Esophagus muscularis mucosa (tissue), 4 donors: Measurements from ENCODE around the gene NUDT21. TPM values are rescaled to one million over a fixed set of nuclear protein-coding genes. Genes with fewer than 3 reads are reported as not detected.

ENCODE experiments used
- DNase-seq: peaks from one replicate; pipeline ENCODE4 v3.0.0-alpha.2; 2017; ENCODE audit errors: extremely low spot score
- H3K27ac ChIP-seq, 4 donors: fragments of 200-600 bp; sonication (generic); replicated peaks in 1 of 4; 1 replicate in 3 of 4; 2 replicates in 1 of 4; pipeline ENCODE4 v1.5.1; 2016 to 2019; ENCODE audit warnings: mild to moderate bottlenecking in 1 of 4
- H3K27me3 ChIP-seq, 4 donors: fragments of 200-600 bp; sonication (generic); one replicate each; pipeline versions ENCODE4 v1.5.1 to v1.6.0; 2016 to 2019
- H3K36me3 ChIP-seq, 4 donors: fragments of 200-600 bp; sonication (generic); one replicate each; pipeline ENCODE4 v1.5.1; 2016 to 2019
- H3K4me1 ChIP-seq, 4 donors: fragments of 200-600 bp; sonication (generic); one replicate each; pipeline ENCODE4 v1.5.1; 2016 to 2019
- H3K4me3 ChIP-seq, 4 donors: fragments of 200-600 bp; sonication (generic); 1 replicate in 2 of 4; 2 replicates in 2 of 4; pipeline ENCODE4 v1.5.1; 2016 to 2019; ENCODE audit warnings: mild to moderate bottlenecking in 4 of 4, moderate library complexity in 1 of 4
- H3K9me3 ChIP-seq, 4 donors: fragments of 200-600 bp; sonication (generic); 1 replicate in 3 of 4; 2 replicates in 1 of 4; pipeline ENCODE4 v1.5.1; 2016 to 2019
- CTCF ChIP-seq, 3 experiments: fragments of 200-600 bp in 2 of 3; fragments of 450-650 bp in 1 of 3; sonication (generic) in 2 of 3; IDR thresholded peaks; one replicate each; pipeline ENCODE4 v1.5.1; 2017 to 2019; ENCODE audit warnings: antibody characterized with exemption in 3 of 3, mild to moderate bottlenecking in 2 of 3, moderate library complexity in 1 of 3
- EP300 ChIP-seq: sonication (generic); formaldehyde crosslinking; IDR thresholded peaks from one replicate; pipeline ENCODE4 v1.6.1; 2017; ENCODE audit warnings: antibody characterized with exemption
- POLR2A ChIP-seq: fragments of 450-650 bp; IDR thresholded peaks from one replicate; pipeline ENCODE4 v1.6.1; 2017; ENCODE audit warnings: antibody characterized with exemption, moderate library complexity, mild to moderate bottlenecking, low read depth
- POLR2AphosphoS5 ChIP-seq, 2 donors: sonication (generic); formaldehyde crosslinking; IDR thresholded peaks; one replicate each; pipeline ENCODE4 v1.6.1; 2017; ENCODE audit warnings: antibody characterized with exemption in 2 of 2
- WGBS: methylation state at CpG from one replicate; pipeline ENCODE4 v1.1.5; 2018; 5-methylcytosine and 5-hydroxymethylcytosine counted together
- intact Hi-C: fragments of 100-400 bp; cut with DNase I; formaldehyde crosslinking; loops from one replicate; pipeline ENCODE4 v1.15.1; 2023
- total RNA-seq, 4 donors: library from RNA; depleted of rRNA; stranded (reverse); fragments of >200 nt; gene quantifications; one replicate each; pipeline versions ENCODE4 v1.1.0 to v1.2.1, GENCODE V29; 2016

The NUDT21 gene
- total RNA-seq, 4 donors from 2014 or later: 35.5 to 46.7 (median 39.9) TPM

DNA sequence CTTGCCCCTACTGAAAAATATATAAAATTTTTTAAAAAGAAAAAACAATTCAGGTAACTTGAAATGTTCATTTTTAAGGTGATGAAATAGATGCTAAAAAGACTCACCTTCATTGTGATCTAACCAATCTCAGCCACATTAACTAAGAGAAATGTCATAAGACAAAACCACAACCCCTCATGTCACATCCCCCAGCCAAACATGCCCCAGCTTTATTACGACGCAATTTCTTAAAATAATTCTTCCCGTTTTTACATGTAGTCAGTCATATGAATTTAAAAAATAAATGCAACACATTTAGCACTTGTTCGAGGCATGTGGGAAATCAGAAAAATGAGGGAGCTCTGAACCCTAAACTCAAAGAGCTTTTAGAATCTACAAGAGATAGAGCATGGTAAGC is 35.3 kb downstream of the NUDT21 start:
- no peaks in the 10 kb centered on the region for H3K9me3 ChIP-seq
- no peaks in the 10 kb centered on the region for H3K27me3 ChIP-seq
- H3K4me1 ChIP-seq: peaks cover 7 to 43% (median 37%) of the 10 kb centered on the region in 4 donors
- H3K36me3 ChIP-seq: peaks cover 14 to 26% (median 16%) of the 10 kb centered on the region in 4 donors
- no peak for DNase-seq
- no peak for TF ChIP-seq EP300
- TF ChIP-seq POLR2AphosphoS5 (IDR thresholded peaks at IDR 0.05): no peak
- no peak for TF ChIP-seq POLR2A
- no peak for TF ChIP-seq CTCF (IDR thresholded peaks at IDR 0.05)
- intact Hi-C loops: no loop called here
- H3K4me3 ChIP-seq: no peak overlapping the region
- H3K27ac ChIP-seq: no peak overlapping the region
- WGBS: 91% methylated on average over 4 of the region's 4 CpGs

GRCh38 chr16:56414366-56414765 is 36.8 kb downstream of the NUDT21 start:
- Histone ChIP-seq H3K4me1 (peaks cover 7 to 31% (median 23%) of the 10 kb centered on the region in 4 donors), H3K27me3 (no peaks in the 10 kb centered on the region), H3K9me3 (no peaks in the 10 kb centered on the region), H3K27ac (no peak overlapping the region), H3K36me3 (peaks cover 18 to 39% (median 22%) of the 10 kb centered on the region in 4 donors), H3K4me3 (no peak overlapping the region)
- no peak for TF ChIP-seq POLR2AphosphoS5 (IDR thresholded peaks at IDR 0.05)
- no peak for TF ChIP-seq POLR2A
- no peak for TF ChIP-seq EP300
- no peak for TF ChIP-seq CTCF (IDR thresholded peaks at IDR 0.05)
- 92% methylated on average over 5 of the region's 5 CpGs for WGBS
- DNase-seq: no peak
- intact Hi-C loops: no loop called here

- no peak for DNase-seq
- Histone ChIP-seq H3K9me3 (no peaks in the 10 kb centered on the region), H3K4me3 (no peak overlapping the region), H3K27me3 (no peaks in the 10 kb centered on the region), H3K27ac (no peak overlapping the region), H3K36me3 (peaks cover 28 to 49% (median 32%) of the 10 kb centered on the region in 4 donors), H3K4me1 (peaks cover 7 to 23% (median 20%) of the 10 kb centered on the region in 4 donors)
- 75% methylated on average over 5 of the region's 5 CpGs for WGBS
- TF ChIP-seq CTCF (IDR thresholded peaks at IDR 0.05) (no peak), EP300 (no peak), POLR2A (no peak), POLR2AphosphoS5 (IDR thresholded peaks at IDR 0.05) (no peak)
- intact Hi-C loops: no loop called here
These were observed 37.8 kb downstream of the NUDT21 start for GRCh38 chr16:56413381-56413780.

GRCh38 chr16:56411624-56412023 is 39.5 kb downstream of the NUDT21 start:
- WGBS: 97% methylated on average over 2 of the region's 2 CpGs
- no peaks in the 10 kb centered on the region for H3K27me3 ChIP-seq
- no peak for DNase-seq
- peaks cover 7 to 23% (median 17%) of the 10 kb centered on the region in 4 donors for H3K4me1 ChIP-seq
- no peak overlapping the region for H3K27ac ChIP-seq
- H3K36me3 ChIP-seq: peaks cover 39 to 64% (median 45%) of the 10 kb centered on the region in 4 donors
- intact Hi-C loops: no loop called here
- H3K4me3 ChIP-seq: no peak overlapping the region
- no peaks in the 10 kb centered on the region for H3K9me3 ChIP-seq
- TF ChIP-seq CTCF (IDR thresholded peaks at IDR 0.05) (no peak), POLR2A (no peak), EP300 (no peak), POLR2AphosphoS5 (IDR thresholded peaks at IDR 0.05) (no peak)

- Histone ChIP-seq H3K4me3 (no peak overlapping the region), H3K36me3 (peaks cover 39 to 64% (median 45%) of the 10 kb centered on the region in 4 donors), H3K27me3 (no peaks in the 10 kb centered on the region), H3K27ac (no peak overlapping the region), H3K4me1 (peaks cover 7 to 23% (median 17%) of the 10 kb centered on the region in 4 donors), H3K9me3 (no peaks in the 10 kb centered on the region)
- intact Hi-C loops: no loop called here
- WGBS: 87% methylated on average over 5 of the region's 5 CpGs
- DNase-seq: no peak
- no peak for TF ChIP-seq CTCF (IDR thresholded peaks at IDR 0.05)
- TF ChIP-seq POLR2A: no peak
- TF ChIP-seq POLR2AphosphoS5 (IDR thresholded peaks at IDR 0.05): no peak
- TF ChIP-seq EP300: no peak
These were observed 40.0 kb downstream of the NUDT21 start for GRCh38 chr16:56411123-56411522.
